Measurements from ENCODE around the gene PTHLH. TPM values are rescaled to one million over a fixed set of nuclear protein-coding genes. Genes with fewer than 3 reads are reported as not detected.

PTHLH gene
- total RNA-seq, 1 experiment from 2014 or later, result 2.2 TPM

DNA sequence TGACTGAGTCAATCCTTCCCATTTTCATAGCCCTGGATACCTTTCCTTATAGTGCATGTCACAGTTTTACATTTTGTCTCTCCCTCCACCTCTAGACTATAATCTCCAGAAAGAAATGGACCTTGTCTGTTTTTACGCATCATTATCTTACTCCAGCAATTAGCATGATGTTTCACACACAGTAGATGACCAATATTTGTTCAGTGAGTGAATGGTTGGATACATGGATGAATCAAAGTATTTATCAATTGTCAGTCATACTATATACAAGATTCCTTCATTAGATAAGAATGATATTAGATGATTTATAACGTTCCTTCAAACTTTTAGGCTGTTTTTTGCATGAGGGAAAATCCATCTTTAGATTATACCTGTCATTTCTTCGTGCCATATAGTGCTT is 61.1 kb downstream of the PTHLH start:
- BruUV-seq (replicated peaks), result no TSS peak
- CTCF ChIA-PET, result no interaction called here
- H3K27ac ChIP-seq (ENCODE audit: low read length), result no peak overlapping the region
- no peak for TF ChIP-seq SIN3A (IDR thresholded peaks at IDR 0.05; ENCODE audit: borderline replicate concordance, insufficient read depth, low read depth, low read length)
- TF ChIP-seq POLR2AphosphoS5 (IDR thresholded peaks at IDR 0.05; ENCODE audit: low read depth, low read length), result no peak
- no peak for TF ChIP-seq REST (IDR thresholded peaks at IDR 0.05; ENCODE audit: insufficient read depth in 1 of 2, low read depth in 2 of 2, low read length in 1 of 2)
- TF ChIP-seq TCF7L2 (IDR thresholded peaks at IDR 0.05; ENCODE audit: low read depth, low read length), result no peak
- TF ChIP-seq, protein P1, sequence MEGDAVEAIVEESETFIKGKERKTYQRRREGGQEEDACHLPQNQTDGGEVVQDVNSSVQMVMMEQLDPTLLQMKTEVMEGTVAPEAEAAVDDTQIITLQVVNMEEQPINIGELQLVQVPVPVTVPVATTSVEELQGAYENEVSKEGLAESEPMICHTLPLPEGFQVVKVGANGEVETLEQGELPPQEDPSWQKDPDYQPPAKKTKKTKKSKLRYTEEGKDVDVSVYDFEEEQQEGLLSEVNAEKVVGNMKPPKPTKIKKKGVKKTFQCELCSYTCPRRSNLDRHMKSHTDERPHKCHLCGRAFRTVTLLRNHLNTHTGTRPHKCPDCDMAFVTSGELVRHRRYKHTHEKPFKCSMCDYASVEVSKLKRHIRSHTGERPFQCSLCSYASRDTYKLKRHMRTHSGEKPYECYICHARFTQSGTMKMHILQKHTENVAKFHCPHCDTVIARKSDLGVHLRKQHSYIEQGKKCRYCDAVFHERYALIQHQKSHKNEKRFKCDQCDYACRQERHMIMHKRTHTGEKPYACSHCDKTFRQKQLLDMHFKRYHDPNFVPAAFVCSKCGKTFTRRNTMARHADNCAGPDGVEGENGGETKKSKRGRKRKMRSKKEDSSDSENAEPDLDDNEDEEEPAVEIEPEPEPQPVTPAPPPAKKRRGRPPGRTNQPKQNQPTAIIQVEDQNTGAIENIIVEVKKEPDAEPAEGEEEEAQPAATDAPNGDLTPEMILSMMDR (IDR thresholded peaks at IDR 0.05), result no peak
- no peaks in the 10 kb centered on the region for H3K27me3 ChIP-seq (ENCODE audit: control insufficient read depth, insufficient read depth, low read length)
- in situ Hi-C loops (cut with HindIII; ENCODE audit: low pct_unique_long_range_greater_than_20kb, low sequenced_read_pairs) (no loop called here), intact Hi-C loops (cut with micrococcal nuclease; ENCODE audit: unreplicated experiment) (no loop called here)
- no peak overlapping the region for H3K4me3 ChIP-seq (ENCODE audit: low read depth in 2 of 2, low read length in 2 of 2)
- POLR2A ChIA-PET, result no interaction called here
- no peaks in the 10 kb centered on the region for H3K36me3 ChIP-seq (ENCODE audit: control insufficient read depth, insufficient read depth, low read length)
- DNase-seq (ENCODE audit: low read depth, low spot score) (no peak), ATAC-seq (no peak)
- no peaks in the 10 kb centered on the region for H3K9me3 ChIP-seq (ENCODE audit: control insufficient read depth, insufficient read depth, low read depth, low read length)
- H3K4me1 ChIP-seq (ENCODE audit: control insufficient read depth, insufficient read depth, low read length), result no peaks in the 10 kb centered on the region

Other genes starting within 250 kb of the PTHLH start
- gene KLHL42, start 192.5 kb downstream of the PTHLH start, total RNA-seq (2021; ENCODE audit: unreplicated experiment), result 35.2 TPM
- not detected for gene MANSC4, start 192.5 kb downstream of the PTHLH start, total RNA-seq (2021; ENCODE audit: unreplicated experiment)
- 26.9 TPM for gene CCDC91, start 217.7 kb upstream of the PTHLH start, total RNA-seq (2021; ENCODE audit: unreplicated experiment)

Data from Panc1 (cell line).